RWPE2 (cell line): ENCODE data around the gene ERVFRD-1.

Experiments used
- ATAC-seq: fragments of 200-7000 bp; cut with Tn5 transposase; 3 replicates; pipeline ENCODE4 v1.9.1; 2021; ENCODE audit warnings: low read depth
- DNase-seq: peaks from one replicate; pipeline ENCODE4 v3.0.0-alpha.2; 2020; ENCODE audit warnings: low spot score
- H3K27ac ChIP-seq: fragments of 450-650 bp; 2 replicates; pipeline ENCODE4 v1.5.1; 2017; ENCODE audit warnings: mild to moderate bottlenecking; ENCODE audit not compliant: poor library complexity, severe bottlenecking
- H3K27me3 ChIP-seq: fragments of 250-450 bp; sonication (Bioruptor Pico); 2 replicates; pipeline ENCODE4 v1.5.1; 2021; ENCODE audit warnings: mild to moderate bottlenecking, moderate library complexity; ENCODE audit not compliant: insufficient read depth, poor library complexity, severe bottlenecking
- H3K36me3 ChIP-seq: fragments of 250-450 bp; sonication (Bioruptor Pico); 2 replicates; pipeline ENCODE4 v1.5.1; 2020; ENCODE audit warnings: low read depth, mild to moderate bottlenecking, moderate library complexity
- H3K4me1 ChIP-seq: fragments of 250-450 bp; sonication (Bioruptor Pico); 2 replicates; pipeline ENCODE4 v1.5.1; 2021; ENCODE audit warnings: mild to moderate bottlenecking, moderate library complexity; ENCODE audit not compliant: insufficient read depth, poor library complexity, severe bottlenecking
- H3K4me3 ChIP-seq: fragments of 250-450 bp; sonication (Bioruptor Pico); 2 replicates; pipeline ENCODE4 v1.5.1; 2021; ENCODE audit warnings: mild to moderate bottlenecking, moderate library complexity; ENCODE audit not compliant: severe bottlenecking
- H3K9me3 ChIP-seq: fragments of 250-450 bp; sonication (Bioruptor Pico); 2 replicates; pipeline ENCODE4 v1.5.1; 2021; ENCODE audit warnings: mild to moderate bottlenecking, moderate library complexity; ENCODE audit not compliant: severe bottlenecking
- CTCF ChIP-seq: fragments of 450-650 bp; IDR thresholded peaks from one replicate; pipeline ENCODE4 v1.5.1; 2017; ENCODE audit warnings: mild to moderate bottlenecking, moderate library complexity; ENCODE audit not compliant: poor library complexity, severe bottlenecking

The ERVFRD-1 gene

GRCh38 chr6:11130605-11131004, 19.1 kb upstream of the ERVFRD-1 start:
- Histone ChIP-seq H3K27ac (no peak overlapping the region), H3K4me1 (no peaks in the 10 kb centered on the region), H3K4me3 (no peak overlapping the region), H3K27me3 (no peaks in the 10 kb centered on the region), H3K36me3 (peaks cover 20% of the 10 kb centered on the region), H3K9me3 (peaks cover 1% of the 10 kb centered on the region)
- TF ChIP-seq CTCF = no peak
- no peak for ATAC-seq
- no peak for DNase-seq

- Histone ChIP-seq H3K27me3 (no peaks in the 10 kb centered on the region), H3K4me1 (no peaks in the 10 kb centered on the region), H3K27ac (no peak overlapping the region), H3K4me3 (no peak overlapping the region), H3K9me3 (peaks cover 1% of the 10 kb centered on the region), H3K36me3 (peaks cover 14% of the 10 kb centered on the region)
- DNase-seq (no peak), ATAC-seq (no peak)
- no peak for TF ChIP-seq CTCF
Observed at GRCh38 chr6:11129908-11130565, 18.5 kb upstream of the ERVFRD-1 start.

GRCh38 chr6:11128608-11129007, 17.1 kb upstream of the ERVFRD-1 start:
- ATAC-seq (no peak), DNase-seq (no peak)
- no peaks in the 10 kb centered on the region for H3K27me3 ChIP-seq
- TF ChIP-seq CTCF = no peak
- H3K4me1 ChIP-seq = no peaks in the 10 kb centered on the region
- H3K36me3 ChIP-seq = 0 out of 2 replicates have a peak, but pooled peaks cover 7% of the 10 kb centered on the region
- no peak overlapping the region for H3K27ac ChIP-seq
- H3K9me3 ChIP-seq = peaks cover 1% of the 10 kb centered on the region
- H3K4me3 ChIP-seq = no peak overlapping the region

GRCh38 chr6:11126876-11127275, 15.4 kb upstream of the ERVFRD-1 start:
- DNase-seq (no peak), ATAC-seq (no peak)
- no peak for TF ChIP-seq CTCF
- no peaks in the 10 kb centered on the region for H3K27me3 ChIP-seq
- 0 out of 2 replicates have a peak, but pooled peaks cover 7% of the 10 kb centered on the region for H3K36me3 ChIP-seq
- no peaks in the 10 kb centered on the region for H3K4me1 ChIP-seq
- no peak overlapping the region for H3K27ac ChIP-seq
- peaks cover under 1% of the 10 kb centered on the region for H3K9me3 ChIP-seq
- H3K4me3 ChIP-seq = no peak overlapping the region

- TF ChIP-seq CTCF = no peak
- H3K27ac ChIP-seq = no peak overlapping the region
- H3K36me3 ChIP-seq = 0 out of 2 replicates have a peak, but pooled peaks cover 3% of the 10 kb centered on the region
- no peak overlapping the region for H3K4me3 ChIP-seq
- H3K4me1 ChIP-seq = peaks cover 13% of the 10 kb centered on the region
- ATAC-seq (no peak), DNase-seq (no peak)
- no peaks in the 10 kb centered on the region for H3K27me3 ChIP-seq
- H3K9me3 ChIP-seq = no peaks in the 10 kb centered on the region
Observed at GRCh38 chr6:11123978-11124377, 12.5 kb upstream of the ERVFRD-1 start.
